Endothelial cell (in vitro differentiated cells): Measurements from ENCODE around the gene PEX11B. TPM values are rescaled to one million over a fixed set of nuclear protein-coding genes. Genes with fewer than 3 reads are reported as not detected.

Experiments
- DNase-seq: peaks from one replicate; pipeline ENCODE4 v3.0.0; 2021; ENCODE audit warnings: low spot score
- H3K27ac Mint-ChIP-seq: one replicate; pipeline ENCODE4 v1.8.0; 2021; ENCODE audit warnings: mixed read lengths, inconsistent platforms; ENCODE audit not compliant: unreplicated experiment
- H3K27me3 Mint-ChIP-seq: one replicate; pipeline ENCODE4 v1.8.0; 2021; ENCODE audit warnings: mild to moderate bottlenecking, moderate library complexity, mixed read lengths, inconsistent platforms; ENCODE audit not compliant: unreplicated experiment
- H3K36me3 Mint-ChIP-seq: one replicate; pipeline ENCODE4 v1.8.0; 2021; ENCODE audit warnings: mild to moderate bottlenecking, low read depth, mixed read lengths, inconsistent platforms; ENCODE audit not compliant: unreplicated experiment
- H3K4me1 Mint-ChIP-seq: one replicate; pipeline ENCODE4 v1.8.0; 2021; ENCODE audit warnings: mild to moderate bottlenecking, mixed read lengths, inconsistent platforms; ENCODE audit not compliant: unreplicated experiment
- H3K4me3 Mint-ChIP-seq: one replicate; pipeline ENCODE4 v1.8.0; 2021; ENCODE audit warnings: mild to moderate bottlenecking, mixed read lengths, inconsistent platforms; ENCODE audit not compliant: unreplicated experiment
- H3K9me3 Mint-ChIP-seq: one replicate; pipeline ENCODE4 v1.8.0; 2021; ENCODE audit warnings: mixed read lengths, inconsistent platforms; ENCODE audit not compliant: unreplicated experiment
- total RNA-seq: library from RNA; stranded (reverse); fragmentation: NEBNext Ultra II Directional; extraction: Animal tissue kit (Norgen Biotek cat#: 25700); gene quantifications from one replicate; pipeline ENCODE4 v1.2.1, GENCODE V29; 2021; ENCODE audit not compliant: unreplicated experiment
- TF ChIP-seq, protein P1 (sequence below): fragments of 200-600 bp; sonication (generic); IDR thresholded peaks from one replicate; pipeline ENCODE4 v1.5.0; 2021; ENCODE audit warnings: antibody characterized with exemption; ENCODE audit not compliant: unreplicated experiment

PEX11B gene
- total RNA-seq, 1 donor from 2014 or later = 34.0 TPM

DNA sequence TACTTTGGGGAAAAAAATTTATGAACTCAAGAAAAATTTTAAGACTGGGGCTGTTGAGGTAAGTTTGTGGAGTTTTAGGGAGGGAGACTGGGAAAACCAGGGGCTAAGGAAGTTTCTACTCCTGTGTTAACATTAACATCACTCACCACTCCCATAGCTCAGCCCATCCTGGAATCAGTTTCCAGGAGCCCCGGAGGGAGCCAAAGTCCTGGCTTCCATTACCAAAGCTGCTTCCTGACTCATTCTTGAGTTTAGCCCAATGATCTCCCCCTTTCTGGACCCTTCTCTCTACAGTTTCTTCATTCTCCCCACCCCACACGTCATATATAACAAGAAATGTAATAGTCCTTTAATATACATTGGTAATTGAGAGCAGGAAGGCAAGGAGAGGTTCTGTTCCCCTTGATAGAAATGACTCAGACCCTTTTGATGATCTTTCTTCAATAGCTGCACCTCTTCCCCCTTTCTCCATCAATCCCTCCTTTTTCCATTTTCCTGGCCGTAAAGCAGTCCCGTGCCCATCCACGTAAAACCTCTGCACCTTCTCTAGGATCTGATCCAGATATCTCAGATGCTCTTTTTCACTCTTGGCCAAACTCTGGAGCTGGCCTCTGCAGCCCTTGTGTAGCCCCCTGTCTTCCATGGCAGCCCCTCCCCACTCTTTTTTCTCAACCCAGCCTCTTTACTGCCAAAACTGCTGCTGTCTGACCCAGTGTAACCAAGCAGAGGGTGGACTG lies 55.1 kb downstream of the PEX11B start:
- H3K9me3 Mint-ChIP-seq = no peaks in the 10 kb centered on the region
- H3K27ac Mint-ChIP-seq = no peak overlapping the region
- no peak for DNase-seq
- no peak overlapping the region for H3K4me3 Mint-ChIP-seq
- TF ChIP-seq, protein P1, sequence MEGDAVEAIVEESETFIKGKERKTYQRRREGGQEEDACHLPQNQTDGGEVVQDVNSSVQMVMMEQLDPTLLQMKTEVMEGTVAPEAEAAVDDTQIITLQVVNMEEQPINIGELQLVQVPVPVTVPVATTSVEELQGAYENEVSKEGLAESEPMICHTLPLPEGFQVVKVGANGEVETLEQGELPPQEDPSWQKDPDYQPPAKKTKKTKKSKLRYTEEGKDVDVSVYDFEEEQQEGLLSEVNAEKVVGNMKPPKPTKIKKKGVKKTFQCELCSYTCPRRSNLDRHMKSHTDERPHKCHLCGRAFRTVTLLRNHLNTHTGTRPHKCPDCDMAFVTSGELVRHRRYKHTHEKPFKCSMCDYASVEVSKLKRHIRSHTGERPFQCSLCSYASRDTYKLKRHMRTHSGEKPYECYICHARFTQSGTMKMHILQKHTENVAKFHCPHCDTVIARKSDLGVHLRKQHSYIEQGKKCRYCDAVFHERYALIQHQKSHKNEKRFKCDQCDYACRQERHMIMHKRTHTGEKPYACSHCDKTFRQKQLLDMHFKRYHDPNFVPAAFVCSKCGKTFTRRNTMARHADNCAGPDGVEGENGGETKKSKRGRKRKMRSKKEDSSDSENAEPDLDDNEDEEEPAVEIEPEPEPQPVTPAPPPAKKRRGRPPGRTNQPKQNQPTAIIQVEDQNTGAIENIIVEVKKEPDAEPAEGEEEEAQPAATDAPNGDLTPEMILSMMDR = no peak
- peaks cover under 1% of the 10 kb centered on the region for H3K4me1 Mint-ChIP-seq
- peaks cover 5% of the 10 kb centered on the region for H3K27me3 Mint-ChIP-seq
- no peaks in the 10 kb centered on the region for H3K36me3 Mint-ChIP-seq

Other genes with a start within 250 kb of the PEX11B start
- 0.41 TPM for gene PDZK1, start 211.3 kb downstream of the PEX11B start, total RNA-seq
- gene CD160, start 199.2 kb downstream of the PEX11B start, total RNA-seq = not detected
- 13.1 TPM for gene RNF115, start 94.6 kb downstream of the PEX11B start, total RNA-seq
- gene POLR3C, start 94.5 kb downstream of the PEX11B start, total RNA-seq = 28.4 TPM
- 3.8 TPM for gene NUDT17, start 73.1 kb downstream of the PEX11B start, total RNA-seq
- gene PIAS3, start 59.6 kb downstream of the PEX11B start, total RNA-seq = 38.8 TPM
- not detected for gene ANKRD35, start 32.9 kb downstream of the PEX11B start, total RNA-seq
- gene ITGA10, start 8.7 kb downstream of the PEX11B start, total RNA-seq = 6.1 TPM
- 213 TPM for gene RBM8A, start 8.8 kb upstream of the PEX11B start, total RNA-seq
- 83.3 TPM for gene LIX1L, start 39.3 kb upstream of the PEX11B start, total RNA-seq
- 0.56 TPM for gene ANKRD34A, start 45.9 kb upstream of the PEX11B start, total RNA-seq
- gene POLR3GL, start 46.0 kb upstream of the PEX11B start, total RNA-seq = 12.4 TPM
- gene TXNIP, start 77.9 kb upstream of the PEX11B start, total RNA-seq = 107 TPM
- gene HJV, start 103.0 kb upstream of the PEX11B start, total RNA-seq = not detected
- 0.26 TPM for gene NBPF10, start 226.1 kb upstream of the PEX11B start, total RNA-seq